ENCODE results near the gene MSH6.

GRCh38 chr2:47838249-47838648 lies 55.3 kb downstream of the MSH6 start:
- TF ChIP-seq CTCF (optimal IDR thresholded peaks at IDR 0.05 in 1 of 3, IDR thresholded peaks at IDR 0.05 in 1 of 3, conservative IDR thresholded peaks at IDR 0.05 in 1 of 3; ENCODE audit: extremely low read depth in 1 of 3, insufficient read depth in 2 of 3, low read length in 3 of 3) (no peak), EZH2 (IDR thresholded peaks at IDR 0.05; ENCODE audit: low read length) (no peak)
